SKM-1 (cell line): ENCODE data around the gene ABCA1.
"Not testable (repeated sequence)": the region's sequence is repeated elsewhere in the genome, so short reads cannot be mapped to it uniquely, and the experiment has no call there.

Experiments
- DNase-seq: peaks from one replicate; lab custom pipeline; 2025; ENCODE audit not compliant: unreplicated experiment; lab: John Stamatoyannopoulos, UW

ABCA1 gene

GRCh38 chr9:104774831-104775573, 153.0 kb downstream of the ABCA1 start:
- DNase-seq: peak; percentile 63

DNA sequence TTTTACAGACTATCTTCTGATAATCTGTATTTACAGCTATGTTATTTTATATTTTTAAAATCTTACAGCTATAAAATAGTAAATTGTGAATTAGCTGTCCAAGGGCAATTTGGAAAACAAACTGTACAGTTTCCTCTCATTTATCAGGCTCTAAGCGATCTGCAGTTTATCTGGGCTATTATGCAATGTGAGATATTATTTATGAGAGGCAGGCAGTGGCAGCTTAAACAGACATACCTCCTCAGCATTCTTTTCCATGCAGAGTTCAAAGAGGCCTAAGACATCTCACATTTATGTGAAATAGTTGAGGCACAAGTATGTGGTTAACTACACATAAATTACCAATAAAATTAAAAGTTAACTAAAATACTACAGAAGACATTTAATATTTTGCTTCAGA, 153.8 kb downstream of the ABCA1 start:
- DNase-seq: no peak

DNA sequence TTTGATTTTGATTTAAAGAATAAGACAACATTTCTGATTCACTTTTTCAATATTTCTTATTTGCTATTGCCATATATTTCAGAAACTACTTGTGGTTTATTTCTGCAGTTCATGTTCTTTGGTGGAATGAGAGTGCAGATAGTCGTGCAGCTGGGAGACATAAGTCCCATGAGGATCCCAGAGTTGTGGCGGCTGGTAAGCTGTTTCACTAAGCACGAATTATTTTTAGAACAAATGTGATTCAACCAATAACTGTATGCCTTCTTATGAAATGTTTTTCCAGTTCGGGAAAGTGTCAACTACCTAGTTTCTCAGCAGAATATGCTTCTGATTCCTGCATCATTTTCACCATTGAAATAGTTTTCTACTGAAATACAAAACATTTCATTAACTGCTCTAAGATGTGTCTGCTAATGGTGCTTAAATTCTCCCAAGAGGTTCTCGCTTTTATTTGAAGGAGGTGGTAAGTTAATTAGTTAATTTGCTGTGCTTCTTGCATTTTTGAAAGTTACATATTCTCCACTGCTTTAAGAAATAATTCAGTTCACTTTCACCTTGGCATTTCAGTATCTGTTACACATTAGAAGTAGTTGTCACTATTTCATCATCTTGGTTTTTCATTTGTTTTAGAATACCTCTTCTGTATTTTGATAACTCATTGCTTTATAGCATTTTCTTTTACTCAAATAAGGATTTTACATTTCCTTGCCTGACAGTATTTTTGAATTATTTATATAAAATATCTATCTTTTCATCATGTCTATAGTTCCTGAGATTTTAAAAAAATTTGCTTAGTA, 155.0 kb downstream of the ABCA1 start:
- no peak for DNase-seq

GRCh38 chr9:104769655-104770054, 158.3 kb downstream of the ABCA1 start:
- DNase-seq: no peak

- DNase-seq: not testable (repeated sequence)
Measured at GRCh38 chr9:104769029-104769428, 158.9 kb downstream of the ABCA1 start.

- DNase-seq: no peak
Measured at GRCh38 chr9:104767507-104767906, 160.4 kb downstream of the ABCA1 start.

DNA sequence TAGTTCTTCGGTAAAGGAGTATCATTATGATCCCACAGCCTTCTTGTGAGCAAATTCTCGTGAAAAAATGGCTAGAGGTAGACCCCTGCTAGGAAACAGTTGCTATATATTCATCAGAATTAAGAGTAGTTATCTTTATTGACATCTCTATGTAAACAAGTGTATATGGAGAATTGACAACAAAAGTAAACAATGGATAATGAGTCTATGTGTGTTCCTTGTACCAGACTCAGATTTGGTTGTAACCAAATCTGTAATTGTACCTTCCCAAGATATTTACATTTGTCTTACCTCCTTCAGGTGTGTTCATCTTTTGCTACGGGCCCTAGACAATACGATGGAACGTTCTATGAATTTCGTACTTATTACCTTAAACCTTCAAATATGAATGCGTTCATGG, 161.9 kb downstream of the ABCA1 start:
- no peak for DNase-seq

GRCh38 chr9:104765138-104765537, 162.8 kb downstream of the ABCA1 start:
- no peak for DNase-seq

DNA sequence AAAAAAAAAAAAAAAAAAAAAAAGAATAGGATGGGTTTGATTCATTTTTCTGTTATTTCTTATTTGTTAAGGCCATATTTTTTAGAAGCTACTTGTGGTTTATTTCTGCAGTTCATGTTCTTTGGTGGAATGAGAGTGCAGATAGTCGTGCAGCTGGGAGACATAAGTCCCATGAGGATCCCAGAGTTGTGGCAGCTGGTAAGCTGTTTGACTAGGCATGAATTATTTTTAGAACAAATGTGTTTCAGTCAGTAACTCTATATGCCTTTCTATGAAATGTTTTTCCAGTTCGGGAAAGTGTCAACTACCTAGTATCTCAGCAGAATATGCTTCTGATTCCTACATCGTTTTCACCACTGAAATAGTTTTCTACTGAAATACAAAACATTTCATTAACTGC, 169.0 kb downstream of the ABCA1 start:
- no peak for DNase-seq

DNA sequence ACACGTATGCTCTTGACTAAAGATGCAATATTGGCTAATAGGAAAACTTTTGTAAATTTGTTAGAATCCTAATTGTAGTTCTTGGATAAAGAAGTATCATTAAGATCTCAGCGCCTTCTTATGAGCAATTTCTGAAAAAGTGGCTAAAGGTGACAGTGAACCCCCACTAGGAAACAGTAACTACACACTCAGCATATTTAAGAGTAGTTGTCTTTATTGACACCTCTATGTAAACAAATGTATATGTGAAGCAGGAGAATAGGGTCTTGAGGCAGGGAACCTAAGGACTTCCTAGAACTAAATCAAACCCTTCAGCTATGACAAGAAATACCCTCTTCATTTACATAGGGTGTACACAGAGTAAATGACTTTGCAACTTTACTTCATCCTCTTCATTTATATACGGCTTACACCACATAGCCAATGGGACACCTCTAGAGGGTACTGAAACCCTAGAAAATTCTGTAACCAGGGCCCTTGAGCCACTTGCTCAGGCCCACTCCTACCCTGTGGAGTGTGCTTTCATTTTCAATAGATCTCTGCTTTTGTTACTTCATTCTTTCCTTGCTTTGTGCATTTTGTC, 177.7 kb downstream of the ABCA1 start:
- no peak for DNase-seq

DNA sequence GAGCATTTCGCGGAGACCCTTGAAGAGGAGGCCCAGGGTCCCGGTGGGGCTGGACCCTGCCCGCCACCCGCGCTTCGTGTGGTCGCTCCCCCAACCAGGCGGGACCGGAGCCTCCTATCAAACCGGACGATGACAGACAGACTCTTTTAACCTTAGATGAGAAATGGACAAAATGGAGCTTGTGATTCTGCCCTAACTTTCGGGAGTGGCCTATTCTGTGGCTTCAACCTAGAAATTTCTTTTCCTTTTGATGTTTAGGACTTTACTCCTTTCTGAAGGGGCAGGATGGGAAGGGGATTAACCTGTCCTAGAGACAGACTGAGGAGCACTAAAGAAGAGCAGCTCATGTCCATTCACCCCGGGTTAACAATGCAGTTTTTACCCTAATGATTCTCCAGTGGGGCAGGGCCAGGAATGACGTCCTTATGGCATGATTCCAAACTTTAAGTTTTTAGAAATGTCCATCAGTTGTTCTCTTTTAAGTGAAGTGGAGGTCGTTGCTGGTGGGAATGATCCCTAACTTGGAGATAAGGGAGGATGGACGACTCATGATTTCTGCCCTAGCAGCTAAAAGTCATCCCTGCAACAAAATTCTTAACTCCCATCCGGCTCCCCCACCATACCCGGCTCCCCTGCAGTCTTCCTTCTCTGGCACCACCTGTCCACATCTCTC, 179.5 kb downstream of the ABCA1 start:
- DNase-seq: no peak

GRCh38 chr9:104747565-104748358, 180.2 kb downstream of the ABCA1 start, which contains the start of gene NIPSNAP3A:
Gene NIPSNAP3A, plus strand, starts transcription at chr9:104747683. Its CDS starts 110 bp downstream, at chr9:104747793.
- peak; percentile 33 for DNase-seq

DNA sequence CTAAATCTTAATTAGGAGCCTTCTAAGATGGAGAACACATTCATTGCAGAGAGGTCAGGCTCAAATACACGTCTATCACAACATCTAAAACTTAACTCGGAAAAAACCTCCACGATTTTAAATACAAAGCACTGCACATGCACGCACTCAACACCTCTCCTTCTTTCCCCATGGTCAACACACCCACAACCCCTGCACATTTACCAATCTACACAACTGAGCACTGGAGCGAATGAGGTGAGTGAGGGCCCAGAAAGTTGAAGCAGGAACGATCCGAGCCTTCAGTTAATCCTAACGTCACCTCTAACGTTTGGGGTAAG, 180.8 kb downstream of the ABCA1 start:
- no peak for DNase-seq

DNA sequence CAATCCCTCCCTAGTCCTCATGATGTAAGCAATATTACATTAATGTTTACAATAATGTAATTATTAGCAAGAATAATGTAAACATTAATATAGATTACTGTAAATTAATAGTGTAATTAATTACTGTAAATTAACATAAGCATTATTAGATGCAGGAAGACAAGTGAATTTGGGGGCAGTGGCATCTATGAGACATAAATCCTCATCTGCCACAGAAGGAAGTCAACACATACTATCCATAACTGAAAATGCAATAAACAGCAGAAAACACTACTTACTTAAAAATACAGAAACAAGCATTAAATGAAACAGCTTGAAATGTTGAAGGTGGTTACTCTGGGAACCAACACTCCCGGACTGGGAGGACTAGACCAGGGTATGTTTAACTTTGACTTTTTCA, 181.2 kb downstream of the ABCA1 start:
- DNase-seq: no peak

DNA sequence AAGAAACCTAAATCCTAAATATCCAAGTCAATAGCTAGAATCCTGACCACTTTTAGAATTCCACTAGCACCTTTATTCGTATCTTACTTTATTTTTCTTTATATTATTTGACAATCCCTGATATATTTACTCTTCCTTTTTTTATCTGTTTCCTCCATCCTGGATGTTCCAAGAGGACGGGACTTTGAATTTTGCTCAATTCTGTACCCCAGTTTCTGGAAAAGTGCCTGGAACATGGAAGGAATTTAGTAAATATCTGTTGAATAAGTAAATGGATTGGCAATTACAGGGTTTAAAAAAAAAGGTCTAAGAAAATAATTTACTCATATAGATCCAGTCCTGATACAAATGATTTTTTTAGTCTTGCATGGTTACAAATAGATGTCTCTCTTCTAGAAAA, 181.7 kb downstream of the ABCA1 start:
- DNase-seq: no peak

- DNase-seq: no peak
Measured at GRCh38 chr9:104745852-104746251, 182.1 kb downstream of the ABCA1 start.

- DNase-seq: peak; percentile 6
Measured at GRCh38 chr9:104743376-104743985, 184.5 kb downstream of the ABCA1 start.

- DNase-seq: no peak
Measured at GRCh38 chr9:104740621-104741020, 187.3 kb downstream of the ABCA1 start.

- no peak for DNase-seq
Measured at GRCh38 chr9:104738452-104738851, 189.5 kb downstream of the ABCA1 start.
